GM12892 (cell line): ENCODE results near the gene SHROOM2.

Experiments
- DNase-seq: peaks from one replicate; pipeline ENCODE4 v3.0.0; 2011; ENCODE audit not compliant: insufficient read length
- FAIRE-seq: peaks from 2 replicates; lab custom pipeline; 2011; peaks lifted over from hg19 to GRCh38; lab: Jason Lieb, UNC
- POLR2A ChIP-seq: IDR thresholded peaks from 2 replicates; pipeline ENCODE4 v1.6.1; 2011; ENCODE audit warnings: low read depth, low read length, control low read depth
- POLR2AphosphoS5 ChIP-seq: IDR thresholded peaks from 2 replicates; pipeline ENCODE4 v1.6.1; 2011; ENCODE audit warnings: low read depth, low read length, control low read depth
- TAF1 ChIP-seq: IDR thresholded peaks from 2 replicates; pipeline ENCODE4 v1.6.1; 2011; ENCODE audit warnings: low read depth, mild to moderate bottlenecking, control low read depth, low read length, borderline replicate concordance

Gene SHROOM2

DNA sequence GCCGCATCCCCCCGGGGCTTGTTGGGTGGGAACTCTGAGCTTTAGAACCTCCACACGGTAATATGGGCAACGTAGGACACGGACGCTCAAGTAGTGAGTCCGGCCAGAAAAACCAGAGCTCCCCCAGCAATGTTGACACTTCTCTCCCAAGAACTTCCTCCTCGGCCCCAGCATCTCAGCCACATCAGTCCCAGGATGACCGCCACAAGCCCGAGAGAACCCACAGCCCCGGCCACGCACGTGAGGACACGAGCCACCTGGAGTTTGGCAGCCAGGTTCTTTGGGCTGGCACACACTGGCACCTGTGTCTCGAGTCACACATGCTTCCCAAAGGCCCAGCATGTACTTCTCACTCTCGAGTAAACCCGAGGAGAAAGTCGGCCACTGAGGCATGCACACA is 197.2 kb downstream of the SHROOM2 start:
- no peak for FAIRE-seq
- DNase-seq = no peak
- TF ChIP-seq POLR2AphosphoS5 = no peak
- TF ChIP-seq POLR2A = no peak
- no peak for TF ChIP-seq TAF1

DNA sequence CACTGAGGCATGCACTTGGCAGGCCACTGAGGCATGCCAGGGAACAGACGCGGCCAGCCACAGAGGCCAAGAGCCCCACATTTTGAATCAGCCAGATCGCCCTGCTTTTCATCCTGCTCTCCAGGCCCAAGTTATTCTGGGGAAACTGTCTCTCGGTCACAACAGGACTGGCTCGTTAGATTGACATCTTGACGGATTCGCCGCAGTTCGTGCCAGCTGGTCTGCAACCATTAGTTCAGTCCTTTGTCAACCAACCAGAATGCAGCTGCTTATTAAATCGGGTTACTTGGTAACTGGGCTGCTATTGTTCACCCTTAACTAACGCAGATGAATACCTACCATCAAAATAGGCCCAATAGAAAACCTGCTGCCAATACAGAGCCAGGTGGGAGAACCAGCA is 197.6 kb downstream of the SHROOM2 start:
- FAIRE-seq = no peak
- DNase-seq = no peak
- TF ChIP-seq POLR2AphosphoS5 (no peak), TAF1 (no peak), POLR2A (no peak)

DNA sequence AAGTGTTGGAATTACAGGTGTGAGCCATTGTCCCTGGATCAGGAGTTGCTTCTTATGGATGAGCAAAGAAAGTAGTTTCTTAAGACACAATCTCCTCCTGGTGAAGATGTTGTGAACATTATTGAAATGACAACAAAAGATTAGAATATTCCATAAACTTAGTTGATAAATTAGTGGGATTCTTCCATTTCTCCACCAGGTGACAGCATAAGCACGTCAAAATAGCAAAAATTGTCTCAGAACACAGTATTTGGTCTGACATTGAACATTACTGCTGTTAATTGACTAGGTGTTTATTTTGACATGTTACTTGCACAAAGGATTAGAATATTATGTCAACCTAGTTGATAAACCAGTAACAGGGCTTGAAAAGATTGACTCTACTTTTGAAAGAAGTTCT is 202.5 kb downstream of the SHROOM2 start:
- DNase-seq (no peak), FAIRE-seq (peak; percentile 48)
- no peak for TF ChIP-seq POLR2AphosphoS5

DNA sequence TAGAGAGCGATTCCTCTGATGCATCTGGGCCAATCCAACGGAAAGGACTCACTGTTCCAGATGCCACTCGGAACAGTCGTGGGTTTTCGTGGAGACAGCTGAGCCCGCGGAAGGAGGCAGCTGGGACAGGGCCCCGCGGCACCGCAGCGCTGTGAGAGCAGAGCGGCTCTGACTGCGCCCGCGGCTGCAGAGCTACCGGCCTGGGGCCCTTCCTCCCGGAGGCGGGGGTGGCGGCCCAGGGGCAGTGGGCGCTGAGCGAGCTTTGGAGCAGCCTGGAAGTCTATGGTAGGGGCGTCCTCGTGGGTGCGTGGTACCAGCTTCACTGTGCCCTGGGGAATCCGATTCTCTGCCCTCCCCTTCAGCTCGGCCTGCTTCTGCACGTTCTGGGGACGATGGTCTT is 205.8 kb downstream of the SHROOM2 start:
- TF ChIP-seq POLR2A (no peak), POLR2AphosphoS5 (no peak), TAF1 (no peak)
- FAIRE-seq = no peak
- DNase-seq = no peak

DNA sequence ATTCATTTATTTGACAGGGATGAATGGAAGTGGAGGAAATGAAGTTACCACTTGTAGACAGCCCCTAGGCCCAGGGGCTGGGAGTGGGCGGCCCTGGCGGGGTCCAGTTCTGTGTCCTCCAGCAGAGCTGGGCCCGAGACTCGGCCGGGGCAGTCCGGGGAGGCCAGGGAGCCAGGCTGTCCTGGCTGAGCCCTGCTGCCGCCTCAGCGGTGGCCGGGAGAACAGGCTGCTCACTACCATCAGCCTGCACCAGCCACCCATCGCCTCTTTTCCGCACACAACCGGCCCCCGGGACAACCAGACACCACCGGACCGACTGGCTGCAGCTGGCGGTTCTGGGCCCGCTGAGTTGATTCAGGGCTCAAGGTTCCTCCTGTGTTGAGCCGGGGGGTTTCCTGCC is 206.5 kb downstream of the SHROOM2 start:
- FAIRE-seq (no peak), DNase-seq (no peak)
- no peak for TF ChIP-seq POLR2A
- no peak for TF ChIP-seq POLR2AphosphoS5
- no peak for TF ChIP-seq TAF1

DNA sequence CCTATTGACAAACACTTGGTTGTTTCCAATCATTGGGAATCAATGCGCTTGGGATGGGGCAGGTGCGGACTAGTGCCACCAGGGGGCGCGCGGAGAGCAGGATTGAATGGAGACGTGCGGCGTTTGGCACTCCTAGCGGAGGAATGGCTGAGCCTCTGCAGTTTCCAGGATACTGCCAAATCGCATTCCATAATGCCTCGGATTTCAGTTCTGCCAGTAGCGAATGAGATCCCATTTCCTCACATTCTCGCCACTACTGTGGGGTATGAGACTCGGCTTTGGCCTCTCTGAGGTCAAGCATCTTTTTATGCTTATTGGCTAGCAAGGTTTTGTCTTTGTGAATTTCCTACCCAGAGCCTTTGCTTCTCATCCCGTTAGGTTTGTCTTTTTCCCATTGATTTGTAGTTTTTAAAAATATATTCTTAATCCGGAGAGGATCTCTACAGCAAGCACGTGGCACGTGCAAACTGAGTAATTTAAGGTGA is 209.7 kb downstream of the SHROOM2 start:
- DNase-seq (peak; percentile 54), FAIRE-seq (peak; percentile 81)
- TF ChIP-seq TAF1 = no peak
- no peak for TF ChIP-seq POLR2A
- no peak for TF ChIP-seq POLR2AphosphoS5

DNA sequence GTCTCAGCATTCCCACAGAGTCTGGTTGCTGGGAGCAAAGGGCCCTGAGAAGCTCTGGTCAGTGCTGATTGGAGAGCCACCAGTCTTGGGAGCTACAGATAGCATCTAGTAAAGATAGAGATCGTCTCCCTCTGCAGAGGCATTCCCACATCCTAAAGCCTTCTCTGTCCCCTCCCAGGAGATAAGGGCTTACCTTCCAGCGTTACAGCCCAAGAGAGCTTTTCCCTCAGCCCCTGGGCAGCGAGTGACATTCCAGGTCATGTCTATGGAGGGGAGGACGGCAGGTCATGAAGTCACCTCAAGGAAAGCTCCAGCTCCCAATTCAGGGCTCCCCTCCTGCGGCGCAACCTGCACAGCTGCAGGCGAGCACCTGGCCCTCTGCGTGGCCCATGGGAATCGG is 210.8 kb downstream of the SHROOM2 start:
- FAIRE-seq (no peak), DNase-seq (no peak)
- TF ChIP-seq TAF1 = no peak
- TF ChIP-seq POLR2A = no peak
- no peak for TF ChIP-seq POLR2AphosphoS5

DNA sequence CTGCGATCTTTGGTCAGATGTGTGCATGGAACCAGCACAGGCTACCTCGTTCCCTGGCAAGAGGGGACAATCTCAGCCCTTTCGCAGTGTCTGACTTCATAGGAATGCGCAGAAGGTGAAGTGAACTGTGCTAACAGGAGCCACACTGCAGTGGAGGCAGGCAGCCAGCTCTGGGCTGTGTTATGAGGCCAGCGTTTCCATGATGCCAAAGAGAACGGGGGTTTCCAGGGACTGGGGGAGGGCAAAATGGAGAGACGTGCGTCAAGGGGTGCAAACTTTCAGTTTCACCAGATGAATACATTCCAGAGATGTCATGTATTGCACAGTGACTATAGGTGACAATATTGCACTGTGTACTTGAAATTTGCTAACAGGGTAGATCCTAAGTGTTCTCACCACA is 211.3 kb downstream of the SHROOM2 start:
- TF ChIP-seq POLR2A = no peak
- no peak for TF ChIP-seq TAF1
- TF ChIP-seq POLR2AphosphoS5 = no peak
- FAIRE-seq = peak; percentile 82
- DNase-seq = no peak
